NCI-H1694 (cell line): ENCODE data around the gene CSNK1G3.

Source experiments
- DNase-seq: peaks from one replicate; lab custom pipeline; 2025; lab: John Stamatoyannopoulos, UW

Gene CSNK1G3

GRCh38 chr5:123514615-123515355 is 2.8 kb downstream of the CSNK1G3 start:
- no peak for DNase-seq

- DNase-seq = no peak
Observed at GRCh38 chr5:123515904-123516303, 3.9 kb downstream of the CSNK1G3 start.

DNA sequence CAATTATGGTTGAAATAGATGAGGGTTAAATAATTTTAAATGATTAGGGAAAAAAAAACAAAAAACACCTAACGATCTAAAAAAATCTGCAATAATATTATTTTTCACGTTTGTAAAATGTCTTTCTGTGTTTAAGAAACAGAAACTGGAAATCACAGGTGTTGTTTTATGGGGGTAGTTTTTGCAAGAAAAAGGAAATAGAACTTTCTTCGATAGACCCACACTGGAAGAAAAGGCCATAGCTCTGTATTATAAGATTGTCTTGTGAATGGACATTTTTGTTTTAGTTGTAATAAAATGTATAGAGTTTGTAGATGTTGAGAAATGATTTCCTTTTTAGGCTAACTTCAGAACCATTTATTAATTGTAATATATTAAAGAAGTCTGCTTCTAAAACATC is 5.5 kb downstream of the CSNK1G3 start:
- DNase-seq = no peak

GRCh38 chr5:123518111-123518510 is 6.1 kb downstream of the CSNK1G3 start:
- no peak for DNase-seq

DNA sequence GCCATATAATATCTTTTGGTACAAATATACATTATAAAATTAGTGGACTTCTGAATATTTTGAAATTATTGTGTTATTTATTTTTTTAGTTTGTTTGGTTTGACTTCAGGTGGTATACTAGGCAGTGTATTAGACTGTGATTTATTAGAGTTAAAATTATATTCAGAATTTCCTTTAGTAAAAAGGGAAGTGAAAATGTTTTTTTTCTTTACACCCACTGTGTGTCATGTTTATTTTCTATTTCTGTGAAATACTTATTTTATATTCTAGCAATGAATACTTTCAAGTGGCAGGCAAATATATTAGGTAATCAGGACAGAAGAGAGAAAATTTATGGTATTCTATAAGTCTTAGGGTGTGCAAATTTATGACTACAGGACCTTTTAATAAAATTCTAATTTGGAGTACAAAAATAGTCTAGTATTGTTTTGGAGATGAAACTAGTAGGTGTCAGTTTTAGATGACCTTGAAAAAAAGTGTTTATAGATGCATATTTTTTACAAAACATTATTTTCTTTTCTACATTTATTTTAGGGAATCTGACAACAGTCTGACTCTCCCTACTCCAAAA is 8.8 kb downstream of the CSNK1G3 start:
- DNase-seq = no peak

- DNase-seq = no peak
Observed at GRCh38 chr5:123524146-123524545, 12.2 kb downstream of the CSNK1G3 start.

- no peak for DNase-seq
Observed at GRCh38 chr5:123527190-123527589, 15.2 kb downstream of the CSNK1G3 start.

DNA sequence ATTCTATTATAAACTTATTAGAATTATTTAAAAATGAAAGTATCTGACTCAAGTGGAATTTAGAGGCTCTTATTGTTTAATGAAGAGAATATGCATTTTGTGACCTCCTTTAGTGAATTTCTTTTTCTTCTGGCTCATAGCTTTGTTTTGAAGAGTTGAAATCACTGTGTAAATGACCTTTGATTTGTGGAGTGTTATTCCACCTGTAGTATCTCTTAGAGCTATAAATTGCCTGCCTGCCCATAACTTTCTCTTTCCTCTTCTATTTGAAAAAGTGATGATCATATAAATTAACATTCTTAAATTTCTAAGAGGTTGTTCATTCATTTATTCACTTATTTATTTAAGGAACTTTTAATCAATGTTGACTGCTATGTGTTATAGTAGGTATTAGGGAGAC is 16.1 kb downstream of the CSNK1G3 start:
- DNase-seq = no peak

GRCh38 chr5:123528878-123529277 is 16.9 kb downstream of the CSNK1G3 start:
- no peak for DNase-seq

DNA sequence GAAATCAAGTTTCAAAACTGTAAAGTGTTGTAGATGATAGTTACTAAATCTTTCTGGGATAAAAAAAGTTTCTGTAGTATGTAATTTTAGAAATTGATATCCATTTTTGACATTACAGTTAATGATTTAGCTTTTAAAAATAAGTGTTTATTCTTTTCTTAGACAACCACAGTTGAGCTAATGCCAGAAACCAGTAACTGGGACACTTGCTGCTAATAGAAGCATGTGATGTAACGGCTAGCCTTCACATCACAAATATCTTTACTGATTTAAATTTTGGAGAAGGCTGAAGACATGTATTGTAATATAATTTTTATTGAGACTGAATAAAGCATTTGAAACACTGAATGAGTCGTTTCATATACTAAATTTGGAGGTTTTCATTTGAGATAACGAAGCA is 18.8 kb downstream of the CSNK1G3 start:
- no peak for DNase-seq

GRCh38 chr5:123535648-123536047 is 23.7 kb downstream of the CSNK1G3 start:
- DNase-seq = no peak

DNA sequence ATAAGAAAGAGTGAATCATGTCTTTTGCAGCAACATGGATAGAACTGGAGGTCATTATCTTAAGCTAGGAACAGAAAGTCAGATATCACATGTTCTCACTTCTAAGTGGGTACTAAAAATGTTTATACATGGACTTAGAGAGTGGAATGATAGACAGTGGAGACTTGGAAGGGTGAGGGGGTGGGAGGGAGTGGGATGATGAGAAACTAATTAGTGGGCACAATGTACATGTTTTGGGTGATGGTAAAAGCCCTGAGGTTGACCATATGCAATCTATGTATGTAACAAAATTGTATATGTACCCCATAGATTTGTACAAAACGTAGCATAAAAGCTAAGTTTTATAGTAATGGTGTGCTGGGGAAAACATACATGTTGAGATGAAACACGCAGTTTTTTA is 25.3 kb downstream of the CSNK1G3 start:
- DNase-seq = no peak

DNA sequence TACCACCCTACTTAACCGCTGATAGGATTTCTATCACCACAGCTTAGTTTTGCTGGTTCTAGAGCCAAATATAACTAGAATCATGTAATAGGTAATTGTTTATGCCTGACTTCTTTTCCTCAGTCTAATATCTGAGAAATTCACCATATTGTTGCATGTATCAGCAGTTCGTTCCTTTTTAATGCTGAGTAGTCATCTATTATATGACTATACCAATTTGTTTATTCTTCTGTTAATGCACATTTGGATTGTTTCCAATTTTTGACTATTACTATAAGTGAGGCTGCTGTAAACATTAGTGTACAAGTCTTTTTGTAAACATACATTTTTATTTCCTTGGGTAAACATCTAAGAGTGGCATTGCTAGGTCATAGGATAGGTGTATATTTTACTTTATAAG is 25.9 kb downstream of the CSNK1G3 start:
- no peak for DNase-seq

DNA sequence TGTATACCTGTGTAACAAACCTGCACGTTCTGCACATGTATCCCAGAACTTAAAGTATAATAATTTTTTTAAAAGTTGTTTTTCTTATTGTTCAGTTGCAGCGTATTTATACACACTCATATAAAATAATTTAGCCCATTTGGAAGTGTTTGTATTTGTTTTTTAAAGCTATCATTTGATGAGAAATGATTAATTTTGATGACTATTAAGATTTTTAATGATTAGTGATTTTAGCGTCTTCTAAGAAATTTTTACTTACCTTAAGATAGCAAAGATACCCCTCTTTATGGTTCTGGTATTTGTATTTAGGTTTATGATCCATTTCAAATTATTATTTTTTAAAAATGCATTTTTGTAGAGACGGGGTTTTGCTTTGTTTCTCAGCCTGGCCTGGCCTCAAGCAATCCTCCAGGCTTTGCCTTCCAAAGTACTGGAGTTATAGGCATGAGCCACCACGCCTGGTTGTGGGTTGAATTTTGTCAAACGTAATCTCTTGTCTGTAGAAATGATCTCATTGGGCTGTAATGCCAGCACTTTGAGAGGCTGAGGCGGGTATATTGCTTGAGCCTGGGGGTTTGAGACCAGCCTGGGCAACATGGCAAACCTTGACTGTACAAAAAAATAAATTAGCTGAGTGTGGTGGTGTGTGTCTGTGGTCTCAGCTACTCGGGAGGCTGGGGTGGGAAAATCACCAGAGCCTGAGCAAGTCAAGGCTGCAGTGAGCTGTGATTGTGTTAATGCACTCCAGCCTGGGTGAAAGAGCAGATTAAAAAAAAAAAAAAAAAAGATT is 26.9 kb downstream of the CSNK1G3 start:
- no peak for DNase-seq

GRCh38 chr5:123540534-123540933 is 28.6 kb downstream of the CSNK1G3 start:
- no peak for DNase-seq

DNA sequence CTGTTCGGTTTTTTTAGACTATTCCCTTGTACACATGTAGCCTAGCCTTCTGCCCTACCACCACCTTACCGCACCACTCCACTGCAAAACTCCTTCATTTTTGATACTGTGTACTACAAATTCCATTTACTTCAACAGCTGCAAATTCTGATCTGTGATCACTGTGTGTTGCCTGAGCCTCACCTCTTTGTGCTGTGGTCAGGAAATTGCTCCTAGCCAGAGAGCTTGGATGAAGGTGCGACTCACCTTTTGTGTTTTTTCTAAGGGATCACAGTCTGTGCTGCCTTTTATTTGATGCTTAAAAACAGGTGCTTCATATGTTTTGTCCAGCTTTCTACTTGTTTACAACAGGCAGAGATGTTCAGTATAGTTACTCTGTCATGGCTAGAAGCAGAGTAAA is 31.5 kb downstream of the CSNK1G3 start:
- DNase-seq = no peak

DNA sequence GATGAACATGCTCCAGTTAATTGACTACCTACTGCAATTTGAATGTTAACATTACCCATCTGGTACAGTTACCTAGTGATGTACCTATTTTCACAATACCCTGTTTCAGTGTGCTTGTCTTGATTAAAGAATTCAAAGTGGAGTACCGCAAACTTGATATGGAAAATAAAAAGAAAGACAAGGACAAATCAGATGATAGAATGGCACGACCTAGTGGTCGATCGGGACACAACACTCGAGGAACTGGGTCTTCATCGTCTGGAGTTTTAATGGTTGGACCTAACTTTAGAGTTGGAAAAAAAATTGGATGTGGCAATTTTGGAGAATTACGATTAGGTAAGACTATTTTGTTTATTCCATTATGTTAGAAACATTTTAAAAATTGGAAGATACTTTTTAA is 33.5 kb downstream of the CSNK1G3 start:
- no peak for DNase-seq

- no peak for DNase-seq
Observed at GRCh38 chr5:123546657-123547056, 34.7 kb downstream of the CSNK1G3 start.

DNA sequence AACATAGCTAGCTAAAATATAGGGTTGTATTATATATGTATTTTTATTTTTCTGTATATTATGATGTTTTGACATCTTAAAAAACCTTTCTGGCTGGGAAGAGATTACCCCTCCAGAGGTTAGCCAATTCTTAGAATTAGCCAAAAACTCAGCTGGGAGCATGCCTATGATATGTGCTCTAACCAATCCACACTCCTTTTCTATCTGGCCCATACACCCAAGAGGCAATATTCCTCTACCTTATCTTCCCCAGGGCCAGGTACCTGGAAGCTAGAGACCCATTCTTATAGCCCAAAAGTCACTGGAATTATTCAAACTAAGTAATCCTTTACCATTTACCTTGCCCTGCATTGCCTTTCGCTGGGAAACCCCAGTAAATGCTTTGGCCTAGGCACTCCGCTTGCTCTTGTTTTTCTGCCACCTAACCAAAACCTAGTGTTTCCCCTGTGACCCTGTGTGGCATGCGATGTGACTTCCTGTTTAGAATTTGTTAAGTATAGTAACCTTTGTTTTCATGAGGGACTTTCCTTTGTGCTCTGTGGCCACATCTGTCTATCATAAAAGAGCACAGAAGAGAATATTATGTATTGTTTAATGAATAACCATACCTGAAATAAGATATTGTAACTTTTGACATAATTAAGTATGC is 37.4 kb downstream of the CSNK1G3 start:
- no peak for DNase-seq

DNA sequence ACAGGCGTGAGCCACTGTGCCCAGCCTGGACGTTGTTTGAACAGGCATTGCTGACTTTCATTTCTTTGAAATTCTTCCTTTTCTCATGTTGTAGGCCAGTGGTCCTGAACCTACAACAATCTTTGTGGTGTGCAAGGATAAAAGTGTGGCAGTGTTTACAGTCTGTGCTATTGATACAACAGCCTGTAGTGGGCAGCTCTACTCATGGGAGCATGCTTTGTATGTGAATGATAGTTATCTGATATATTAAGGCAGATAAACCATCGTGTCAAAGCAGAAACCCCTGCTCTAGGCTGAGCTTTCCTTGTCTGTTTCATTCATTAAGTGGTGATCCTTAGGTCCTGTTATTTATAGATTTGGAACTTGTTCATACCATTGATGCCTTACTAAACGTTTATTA is 42.6 kb downstream of the CSNK1G3 start:
- no peak for DNase-seq

GRCh38 chr5:123557907-123558306 is 45.9 kb downstream of the CSNK1G3 start:
- DNase-seq = no peak

DNA sequence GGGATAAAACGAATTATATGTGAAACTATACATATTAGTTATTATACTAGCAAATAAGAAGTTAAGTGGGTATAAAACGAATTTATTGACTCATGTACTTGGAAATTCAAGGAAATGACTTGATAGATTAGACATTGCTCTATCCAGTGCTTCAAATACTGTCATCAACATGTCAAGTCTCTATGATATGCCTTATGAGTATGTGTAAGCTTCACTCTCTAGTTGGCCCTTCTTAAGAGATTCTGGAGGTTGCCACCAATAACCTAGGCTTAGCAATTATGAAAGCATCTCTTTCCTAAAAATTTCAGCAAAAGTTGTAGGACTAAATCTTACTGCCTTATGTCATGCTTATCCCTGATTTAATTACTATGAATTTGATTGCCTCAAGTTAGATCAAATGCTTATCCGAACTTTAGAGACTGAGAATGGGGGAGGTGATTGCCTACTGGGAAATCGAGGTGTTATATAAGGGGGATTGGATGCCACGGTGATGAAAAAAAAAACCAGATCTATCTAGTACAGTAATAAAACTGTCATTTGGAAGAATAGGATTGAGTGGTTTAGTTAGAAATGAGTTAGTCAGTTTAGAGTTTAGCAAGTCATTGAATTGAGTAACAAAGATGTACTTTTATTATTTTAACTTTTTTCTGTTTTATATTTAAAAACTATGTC is 46.9 kb downstream of the CSNK1G3 start:
- DNase-seq = no peak
